CD4-positive, alpha-beta T cell (primary cell): ENCODE measurements around the gene CDH4. TPM values are rescaled to one million over a fixed set of nuclear protein-coding genes. Genes with fewer than 3 reads are reported as not detected.

Experiments
- ATAC-seq: fragments of 200-7000 bp; cut with Tn5 transposase; one replicate; pipeline ENCODE4 v1.10.0; 2022; ENCODE audit warnings: mild to moderate bottlenecking; ENCODE audit not compliant: poor library complexity
- CTCF ChIA-PET: fragments of 350-600 bp; sonication (Branson Sonifier 250); formaldehyde crosslinking; loops from one replicate; lab custom pipeline; 2021; ENCODE audit warnings: antibody characterized with exemption, inconsistent platforms; lab: Charles Lee
- POLR2A ChIA-PET: fragments of 350-600 bp; sonication (Branson Sonifier 250); formaldehyde crosslinking; loops from one replicate; lab custom pipeline; 2021; ENCODE audit warnings: antibody characterized with exemption, inconsistent platforms; lab: Charles Lee
- DNase-seq, 14 experiments: peaks; one replicate each; pipeline ENCODE4 v3.0.0-alpha.2; 2013 to 2020; ENCODE audit warnings: mixed read lengths in 2 of 14
- H3K27ac ChIP-seq, 2 donors: one replicate each; pipeline versions ENCODE4 v1.5.1 to v1.7.0; 2013; ENCODE audit warnings: low read length in 2 of 2, low read depth in 1 of 2, mild to moderate bottlenecking in 1 of 2
- H3K27me3 ChIP-seq, 2 experiments: 1 replicate in 1 of 2; 2 replicates in 1 of 2; pipeline versions ENCODE4 v1.6.1 to v1.7.0; 2013; ENCODE audit warnings: low read length in 2 of 2, control low read depth in 1 of 2, mild to moderate bottlenecking in 1 of 2, moderate library complexity in 1 of 2; ENCODE audit not compliant: insufficient read depth in 2 of 2, control insufficient read depth in 1 of 2
- H3K36me3 ChIP-seq: one replicate; pipeline ENCODE4 v1.6.1; 2013; ENCODE audit warnings: low read length, control low read depth; ENCODE audit not compliant: insufficient read depth
- H3K4me1 ChIP-seq: one replicate; pipeline ENCODE4 v1.6.1; 2013; ENCODE audit warnings: low read length, control low read depth; ENCODE audit not compliant: insufficient read depth
- H3K4me3 ChIP-seq: one replicate; pipeline ENCODE4 v1.5.1; 2013; ENCODE audit warnings: mild to moderate bottlenecking, low read length, moderate library complexity
- H3K9me3 ChIP-seq, 2 experiments: 1 replicate in 1 of 2; 2 replicates in 1 of 2; pipeline versions ENCODE4 v1.6.1 to v1.7.0; 2013; ENCODE audit warnings: low read length in 2 of 2, mild to moderate bottlenecking in 2 of 2, control low read depth in 1 of 2, moderate library complexity in 1 of 2; ENCODE audit not compliant: control insufficient read depth in 1 of 2, insufficient read depth in 1 of 2
- H3K27ac Mint-ChIP-seq: one replicate; pipeline ENCODE4 v1.8.0; 2020; ENCODE audit warnings: mixed read lengths
- H3K27me3 Mint-ChIP-seq: one replicate; pipeline ENCODE4 v1.8.0; 2021; ENCODE audit warnings: mixed read lengths
- H3K36me3 Mint-ChIP-seq: one replicate; pipeline ENCODE4 v1.8.0; 2021; ENCODE audit warnings: low read depth, mixed read lengths
- H3K4me1 Mint-ChIP-seq: one replicate; pipeline ENCODE4 v1.8.0; 2021; ENCODE audit warnings: low read depth, mixed read lengths
- H3K4me3 Mint-ChIP-seq: one replicate; pipeline ENCODE4 v1.8.0; 2020; ENCODE audit warnings: mild to moderate bottlenecking, mixed read lengths
- H3K9me3 Mint-ChIP-seq: one replicate; pipeline ENCODE4 v1.8.0; 2020; ENCODE audit warnings: mixed read lengths
- CTCF ChIP-seq: fragments of 200-600 bp; IDR thresholded peaks from one replicate; pipeline ENCODE4 v1.8.0; 2022; ENCODE audit warnings: antibody characterized with exemption, mild to moderate bottlenecking
- intact Hi-C, 2 experiments: fragments of 100-400 bp; cut with DNase I in 1 of 2; cut with micrococcal nuclease in 1 of 2; formaldehyde crosslinking; loops; one replicate each; pipeline versions ENCODE4 v1.15.1 to v1.9.0; 2023 to 2025; cut with DNase I, micrococcal nuclease
- total RNA-seq, 174 experiments: library from RNA in 2 of 174; stranded (reverse) in 2 of 174; gene quantifications; one replicate each; pipeline ENCODE4 v1.2.3 and lab custom pipeline; 2021 to 2026

CDH4 gene
- total RNA-seq, 2 experiments from 2014 or later: 0.11 TPM

DNA sequence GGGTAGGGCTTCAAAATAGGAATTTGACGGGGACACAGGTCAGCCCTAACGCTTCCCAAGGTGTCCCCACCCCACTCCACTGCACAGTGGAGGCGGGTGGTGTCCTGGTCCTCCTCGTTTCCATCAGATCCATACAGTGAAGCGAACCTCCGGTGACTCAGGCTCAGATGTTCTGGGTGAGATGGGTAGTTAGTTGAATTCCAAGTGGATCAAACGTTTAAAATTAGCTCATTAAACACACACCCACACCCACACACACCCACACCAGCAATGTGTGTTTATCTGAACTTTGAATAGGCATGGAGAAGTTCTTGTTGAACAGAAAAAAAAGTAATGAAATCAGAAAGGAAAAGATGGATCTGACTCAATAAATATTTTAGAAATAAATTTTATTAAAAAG lies 58.9 kb downstream of the CDH4 start:
- no peaks in the 10 kb centered on the region for H3K36me3 ChIP-seq
- peaks cover 0 to 30% of the 10 kb centered on the region in 2 experiments for H3K9me3 ChIP-seq
- ChIA-PET CTCF (no interaction called here), POLR2A (no interaction called here)
- no peak overlapping the region for H3K27ac ChIP-seq
- Mint-ChIP-seq H3K9me3 (peaks cover 2% of the 10 kb centered on the region), H3K27ac (no peak overlapping the region), H3K4me1 (no peaks in the 10 kb centered on the region), H3K36me3 (no peaks in the 10 kb centered on the region), H3K27me3 (no peaks in the 10 kb centered on the region), H3K4me3 (no peak overlapping the region)
- ATAC-seq (no peak), DNase-seq (no peak)
- H3K27me3 ChIP-seq: no peaks in the 10 kb centered on the region
- intact Hi-C loops: no loop called here
- TF ChIP-seq CTCF: no peak
- no peak overlapping the region for H3K4me3 ChIP-seq
- H3K4me1 ChIP-seq: no peaks in the 10 kb centered on the region

DNA sequence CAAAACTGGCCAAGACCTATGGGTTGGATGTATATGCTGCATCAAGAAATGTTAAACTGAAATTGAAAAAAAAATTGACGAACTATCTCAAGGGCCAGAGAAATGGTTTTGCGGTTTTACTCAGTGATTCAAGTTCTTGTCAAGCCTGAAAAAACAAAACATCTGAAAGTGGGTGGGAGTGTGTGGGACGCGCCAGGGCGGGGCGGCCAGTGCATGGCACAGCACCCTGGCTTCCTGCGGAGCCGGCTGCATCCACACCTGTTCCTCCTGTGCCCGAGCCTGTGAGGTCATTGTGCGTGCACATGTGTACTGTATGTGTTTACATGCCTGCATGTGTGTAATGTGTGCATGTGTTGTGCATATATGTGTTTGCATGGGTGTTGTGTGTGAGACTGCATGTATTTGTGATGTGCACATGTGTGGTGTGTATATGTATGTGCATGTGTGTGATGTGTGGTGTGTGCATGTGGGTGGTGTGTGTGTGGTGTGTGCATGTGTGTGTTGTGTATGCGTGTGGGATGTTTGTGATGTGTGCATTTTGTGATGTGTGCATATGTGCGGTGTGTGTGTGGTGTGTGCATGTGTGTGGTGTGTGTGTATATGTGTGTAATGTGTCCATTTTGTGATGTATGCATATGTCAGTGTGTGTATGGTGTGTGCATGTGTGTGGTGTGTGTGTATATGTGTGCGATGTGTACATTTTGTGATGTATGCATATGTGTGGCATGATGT lies 59.8 kb downstream of the CDH4 start:
- H3K4me3 ChIP-seq: no peak overlapping the region
- POLR2A ChIA-PET: no interaction called here
- Mint-ChIP-seq H3K36me3 (no peaks in the 10 kb centered on the region), H3K27ac (no peak overlapping the region), H3K9me3 (peaks cover 2% of the 10 kb centered on the region), H3K27me3 (no peaks in the 10 kb centered on the region), H3K4me1 (no peaks in the 10 kb centered on the region), H3K4me3 (no peak overlapping the region)
- CTCF ChIA-PET: no interaction called here
- H3K36me3 ChIP-seq: no peaks in the 10 kb centered on the region
- H3K27me3 ChIP-seq: no peaks in the 10 kb centered on the region
- no peak for TF ChIP-seq CTCF
- H3K9me3 ChIP-seq: peaks cover 0 to 30% of the 10 kb centered on the region in 2 experiments
- no peak overlapping the region for H3K27ac ChIP-seq
- no peak for ATAC-seq
- intact Hi-C loops: no loop called here
- H3K4me1 ChIP-seq: no peaks in the 10 kb centered on the region
- no peak for DNase-seq

GRCh38 chr20:61312925-61313324 lies 60.9 kb downstream of the CDH4 start:
- Histone ChIP-seq H3K36me3 (no peaks in the 10 kb centered on the region), H3K27me3 (no peaks in the 10 kb centered on the region), H3K9me3 (peaks cover 0 to 24% of the 10 kb centered on the region in 2 experiments), H3K27ac (no peak overlapping the region), H3K4me3 (no peak overlapping the region), H3K4me1 (no peaks in the 10 kb centered on the region)
- ChIA-PET CTCF (no interaction called here), POLR2A (no interaction called here)
- intact Hi-C loops: no loop called here
- Mint-ChIP-seq H3K36me3 (no peaks in the 10 kb centered on the region), H3K27me3 (no peaks in the 10 kb centered on the region), H3K9me3 (peaks cover 2% of the 10 kb centered on the region), H3K27ac (no peak overlapping the region), H3K4me3 (no peak overlapping the region), H3K4me1 (no peaks in the 10 kb centered on the region)
- TF ChIP-seq CTCF: no peak
- DNase-seq (no peak), ATAC-seq (no peak)
